HEK293 (cell line): Measurements from ENCODE around the gene CNOT2.

Experiments
- AEBP2 ChIP-seq: fragments of 450-650 bp; formaldehyde crosslinking; IDR thresholded peaks from 2 replicates; pipeline ENCODE4 v1.5.1; 2016; ENCODE audit warnings: missing biosample characterization, missing genetic modification characterization, borderline replicate concordance
- BCL6B ChIP-seq: fragments of 450-650 bp; formaldehyde crosslinking; IDR thresholded peaks from 2 replicates; pipeline ENCODE4 v1.5.1; 2017; ENCODE audit warnings: missing biosample characterization, missing genetic modification characterization
- FEZF1 ChIP-seq: fragments of 450-650 bp; formaldehyde crosslinking; IDR thresholded peaks from 2 replicates; pipeline ENCODE4 v1.5.1; 2016; ENCODE audit warnings: missing biosample characterization, missing genetic modification characterization
- HOXA7 ChIP-seq: sonication (generic); formaldehyde crosslinking; IDR thresholded peaks from 2 replicates; pipeline ENCODE4 v1.8.1; 2022; ENCODE audit warnings: missing genetic modification reagents, borderline replicate concordance
- HOXC10 ChIP-seq: sonication (generic); formaldehyde crosslinking; IDR thresholded peaks from 2 replicates; pipeline ENCODE4 v1.8.1; 2023; ENCODE audit warnings: mild to moderate bottlenecking, missing genetic modification reagents
- KLF7 ChIP-seq: fragments of 450-650 bp; formaldehyde crosslinking; IDR thresholded peaks from 2 replicates; pipeline ENCODE4 v1.5.1; 2016; ENCODE audit warnings: missing biosample characterization, missing genetic modification characterization, borderline replicate concordance
- KLF8 ChIP-seq: fragments of 450-650 bp; formaldehyde crosslinking; IDR thresholded peaks from 2 replicates; pipeline ENCODE4 v1.5.1; 2016; ENCODE audit warnings: missing biosample characterization, missing genetic modification characterization
- PRDM2 ChIP-seq: fragments of 450-650 bp; formaldehyde crosslinking; IDR thresholded peaks from 2 replicates; pipeline ENCODE4 v1.5.1; 2016; ENCODE audit warnings: missing biosample characterization, missing genetic modification characterization, borderline replicate concordance
- TCF7L2 ChIP-seq: IDR thresholded peaks from 2 replicates; pipeline ENCODE4 v1.6.1; 2011; ENCODE audit warnings: low read depth, mild to moderate bottlenecking, inconsistent platforms, low read length, moderate library complexity, borderline replicate concordance
- TSHZ1 ChIP-seq: fragments of 450-650 bp; formaldehyde crosslinking; IDR thresholded peaks from 2 replicates; pipeline ENCODE4 v1.5.1; 2016; ENCODE audit warnings: missing biosample characterization, missing genetic modification characterization, borderline replicate concordance
- WT1 ChIP-seq: fragments of 450-650 bp; formaldehyde crosslinking; IDR thresholded peaks from 2 replicates; pipeline ENCODE4 v1.5.1; 2016; ENCODE audit warnings: missing biosample characterization, missing genetic modification characterization
- ZBTB11 ChIP-seq: fragments of 450-650 bp; formaldehyde crosslinking; conservative IDR thresholded peaks from 2 replicates; pipeline ENCODE4 v1.5.1; 2016; ENCODE audit warnings: low read depth, missing biosample characterization, missing genetic modification characterization
- ZBTB7A ChIP-seq: fragments of 450-650 bp; formaldehyde crosslinking; IDR thresholded peaks from 2 replicates; pipeline ENCODE4 v1.5.1; 2016; ENCODE audit warnings: low read depth, missing biosample characterization, missing genetic modification characterization
- ZNF138 ChIP-seq: fragments of 450-650 bp; formaldehyde crosslinking; IDR thresholded peaks from 2 replicates; pipeline ENCODE4 v1.5.1; 2016; ENCODE audit warnings: missing biosample characterization, missing genetic modification characterization, borderline replicate concordance
- ZNF362 ChIP-seq: fragments of 450-650 bp; formaldehyde crosslinking; IDR thresholded peaks from 2 replicates; pipeline ENCODE4 v1.5.1; 2016; ENCODE audit warnings: missing biosample characterization, missing genetic modification characterization
- ZNF585B ChIP-seq: fragments of 450-650 bp; formaldehyde crosslinking; IDR thresholded peaks from 2 replicates; pipeline ENCODE4 v1.5.1; 2016; ENCODE audit warnings: missing biosample characterization, missing genetic modification characterization
- ZNF610 ChIP-seq: fragments of 450-650 bp; formaldehyde crosslinking; IDR thresholded peaks from 2 replicates; pipeline ENCODE4 v1.5.1; 2016; ENCODE audit warnings: missing biosample characterization, missing genetic modification characterization, borderline replicate concordance
- ZNF623 ChIP-seq: fragments of 450-650 bp; formaldehyde crosslinking; IDR thresholded peaks from 2 replicates; pipeline ENCODE4 v1.5.1; 2016; ENCODE audit warnings: missing biosample characterization, missing genetic modification characterization
- ZNF792 ChIP-seq: fragments of 450-650 bp; formaldehyde crosslinking; IDR thresholded peaks from 2 replicates; pipeline ENCODE4 v1.5.1; 2016; ENCODE audit warnings: missing biosample characterization, missing genetic modification characterization
- ZNF843 ChIP-seq: fragments of 450-650 bp; formaldehyde crosslinking; IDR thresholded peaks from 2 replicates; pipeline ENCODE4 v1.5.1; 2016; ENCODE audit warnings: missing biosample characterization, missing genetic modification characterization
- ZXDB ChIP-seq: fragments of 450-650 bp; formaldehyde crosslinking; IDR thresholded peaks from 2 replicates; pipeline ENCODE4 v1.5.1; 2016; ENCODE audit warnings: missing biosample characterization, missing genetic modification characterization

Gene CNOT2

GRCh38 chr12:70242695-70243509 is at the start of gene CNOT2 (continued):
- no peak for TF ChIP-seq PRDM2 (tag by site-specific recombination)
- no peak for TF ChIP-seq BCL6B (tag by site-specific recombination)
- TF ChIP-seq FEZF1 = peak; percentile 79
- TF ChIP-seq TCF7L2 = no peak
- TF ChIP-seq ZNF792 (tag by site-specific recombination) = no peak; the same call in 1 of the 2 replicates
- TF ChIP-seq TSHZ1 = no peak
- no peak; the same call in 1 of the 2 replicates for TF ChIP-seq HOXC10
- peak; percentile 95 for TF ChIP-seq ZNF610
- TF ChIP-seq KLF8 (tag by site-specific recombination) = peak; percentile 69; the same call in 1 of the 2 replicates
- peak; percentile 93 for TF ChIP-seq ZBTB7A (tag by site-specific recombination)
- TF ChIP-seq ZXDB (tag by site-specific recombination) = peak; percentile 95
- no peak for TF ChIP-seq HOXA7 (CRISPR knock-in tag)
- TF ChIP-seq ZNF138 = 0 out of 2 replicates have a peak, but pooled peaks have one; percentile 14
- no peak for TF ChIP-seq KLF7 (tag by site-specific recombination)
- no peak for TF ChIP-seq ZNF623 (tag by site-specific recombination)
- peak; percentile 82 for TF ChIP-seq ZNF843 (tag by site-specific recombination)
- peak; percentile 92; the same call in 1 of the 2 replicates for TF ChIP-seq ZNF362
- no peak for TF ChIP-seq AEBP2 (tag by site-specific recombination)
- TF ChIP-seq ZBTB11 (tag by site-specific recombination) = peak; percentile 86
- no peak for TF ChIP-seq ZNF585B
- peak; percentile 95 for TF ChIP-seq WT1
